COR-L47 (cell line): ENCODE data around the gene NTRK2.
A peak's percentile ranks its signal among the peaks of the same experiment; 100 is the strongest.
"Not testable (repeated sequence)": the region's sequence is repeated elsewhere in the genome, so short reads cannot be mapped to it uniquely, and the experiment has no call there.

ENCODE experiments used
- DNase-seq: peaks from one replicate; lab custom pipeline; 2025; lab: John Stamatoyannopoulos, UW

Gene NTRK2

GRCh38 chr9:84893419-84894128 lies 224.0 kb downstream of the NTRK2 start:
- DNase-seq = no peak

GRCh38 chr9:84894859-84895258 lies 225.3 kb downstream of the NTRK2 start:
- DNase-seq = no peak

GRCh38 chr9:84897362-84898094 lies 228.0 kb downstream of the NTRK2 start:
- no peak for DNase-seq

GRCh38 chr9:84898188-84898587 lies 228.7 kb downstream of the NTRK2 start:
- no peak for DNase-seq

GRCh38 chr9:84898618-84899017 lies 229.1 kb downstream of the NTRK2 start:
- DNase-seq = not testable (repeated sequence)

- DNase-seq = no peak
Observed at GRCh38 chr9:84899326-84899725, 229.8 kb downstream of the NTRK2 start.

- DNase-seq = no peak
Observed at GRCh38 chr9:84900421-84900820, 230.9 kb downstream of the NTRK2 start.

- no peak for DNase-seq
Observed at GRCh38 chr9:84903963-84904362, 234.4 kb downstream of the NTRK2 start.

- DNase-seq = peak; percentile 37
Observed at GRCh38 chr9:84916769-84917168, 247.2 kb downstream of the NTRK2 start.

GRCh38 chr9:84917366-84918070 lies 248.0 kb downstream of the NTRK2 start:
- peak; percentile 90 for DNase-seq

- no peak for DNase-seq
Observed at GRCh38 chr9:84919440-84919839, 249.9 kb downstream of the NTRK2 start.

GRCh38 chr9:84921175-84921574 lies 251.6 kb downstream of the NTRK2 start:
- no peak for DNase-seq

GRCh38 chr9:84922051-84922450 lies 252.5 kb downstream of the NTRK2 start:
- DNase-seq = no peak

GRCh38 chr9:84924266-84924665 lies 254.7 kb downstream of the NTRK2 start:
- DNase-seq = no peak

- no peak for DNase-seq
Observed at GRCh38 chr9:84925225-84925872, 255.8 kb downstream of the NTRK2 start.

GRCh38 chr9:84926793-84927192 lies 257.3 kb downstream of the NTRK2 start:
- DNase-seq = no peak

GRCh38 chr9:84928419-84928818 lies 258.9 kb downstream of the NTRK2 start:
- no peak for DNase-seq

GRCh38 chr9:84929068-84929467 lies 259.5 kb downstream of the NTRK2 start:
- no peak for DNase-seq

GRCh38 chr9:84932915-84933527 lies 263.5 kb downstream of the NTRK2 start:
- DNase-seq = no peak

- DNase-seq = no peak
Observed at GRCh38 chr9:84935528-84936117, 266.1 kb downstream of the NTRK2 start.

GRCh38 chr9:84937180-84937579 lies 267.7 kb downstream of the NTRK2 start:
- DNase-seq = no peak

- DNase-seq = no peak
Observed at GRCh38 chr9:84937581-84937980, 268.1 kb downstream of the NTRK2 start.
